GM18502 (cell line): ENCODE data around the gene ART3.
A peak's percentile ranks its signal among the peaks of the same experiment; 100 is the strongest.

ENCODE experiments used
- ATAC-seq: cut with Tn5 transposase; IDR thresholded peaks from one replicate; pipeline ENCODE4 v1.9.1; 2021; ENCODE audit warnings: mild to moderate bottlenecking; ENCODE audit not compliant: unreplicated experiment, poor library complexity

Gene ART3

DNA sequence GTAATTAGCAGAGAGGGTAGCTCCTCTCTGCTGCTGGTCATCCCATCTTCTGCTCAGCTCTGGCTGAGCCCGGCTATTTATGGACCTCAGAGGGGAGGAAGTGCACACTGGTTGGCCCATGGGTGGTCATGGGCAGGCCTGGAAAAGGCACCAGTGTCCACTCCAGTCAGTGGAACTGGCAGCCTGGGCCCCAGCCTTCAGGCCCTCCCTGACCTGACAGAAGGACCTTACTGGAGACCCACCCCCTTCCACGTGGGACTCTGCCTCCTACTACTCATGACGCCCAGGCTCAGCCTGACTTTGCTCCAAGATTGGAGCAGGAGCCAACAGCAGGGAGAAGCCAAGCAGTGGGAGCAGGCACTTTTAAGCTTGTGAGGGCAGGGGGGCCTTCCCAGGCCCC, 8.0 kb upstream of the ART3 start:
- ATAC-seq = no peak

DNA sequence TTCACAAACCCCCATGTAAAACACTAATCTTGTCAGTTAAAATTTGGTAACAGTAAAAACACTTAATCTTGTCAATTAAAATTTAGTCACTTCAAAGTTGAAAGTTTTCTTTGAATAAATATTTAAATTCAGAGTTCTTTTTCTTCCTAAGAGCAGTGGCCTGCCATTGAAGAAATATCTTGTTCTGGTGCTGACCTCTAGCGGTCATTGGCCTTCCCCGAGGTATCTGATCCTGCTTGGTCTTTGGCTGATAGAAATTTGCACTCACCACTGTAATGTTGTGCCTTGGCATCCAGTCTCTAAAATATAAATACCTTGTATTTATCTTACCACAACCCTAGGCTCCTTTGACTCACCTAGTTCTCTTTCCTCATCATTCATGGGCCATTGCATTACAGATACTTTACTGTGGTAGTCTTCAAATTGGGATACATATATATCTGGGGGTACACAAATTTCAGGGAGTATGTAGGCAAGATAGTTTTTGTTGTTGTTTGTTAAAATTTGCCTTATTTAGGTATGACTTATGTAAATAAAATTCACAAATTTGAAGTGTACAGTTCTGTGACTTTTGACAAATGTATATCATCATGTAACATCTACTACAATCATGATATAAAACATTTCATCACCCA, 6.7 kb upstream of the ART3 start:
- peak; percentile 79 for ATAC-seq

DNA sequence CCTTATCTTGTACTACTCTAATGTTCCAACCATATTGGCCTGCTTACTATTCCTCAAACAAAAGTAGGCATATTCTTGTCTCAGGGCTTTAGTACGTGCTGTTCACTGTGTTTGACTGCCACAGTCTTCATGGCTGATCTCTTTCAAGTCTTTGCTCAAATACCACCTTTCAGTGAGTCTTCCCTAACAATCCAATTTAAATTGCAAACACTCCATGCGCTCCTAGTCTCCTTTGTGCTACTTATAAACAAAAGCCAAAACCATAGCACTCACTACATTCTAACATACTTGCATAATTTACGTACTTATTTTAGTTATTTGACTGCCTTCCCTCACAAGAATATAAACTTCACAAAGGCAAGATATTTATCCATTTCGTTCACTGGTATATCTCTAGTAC, 1.7 kb upstream of the ART3 start:
- no peak for ATAC-seq

DNA sequence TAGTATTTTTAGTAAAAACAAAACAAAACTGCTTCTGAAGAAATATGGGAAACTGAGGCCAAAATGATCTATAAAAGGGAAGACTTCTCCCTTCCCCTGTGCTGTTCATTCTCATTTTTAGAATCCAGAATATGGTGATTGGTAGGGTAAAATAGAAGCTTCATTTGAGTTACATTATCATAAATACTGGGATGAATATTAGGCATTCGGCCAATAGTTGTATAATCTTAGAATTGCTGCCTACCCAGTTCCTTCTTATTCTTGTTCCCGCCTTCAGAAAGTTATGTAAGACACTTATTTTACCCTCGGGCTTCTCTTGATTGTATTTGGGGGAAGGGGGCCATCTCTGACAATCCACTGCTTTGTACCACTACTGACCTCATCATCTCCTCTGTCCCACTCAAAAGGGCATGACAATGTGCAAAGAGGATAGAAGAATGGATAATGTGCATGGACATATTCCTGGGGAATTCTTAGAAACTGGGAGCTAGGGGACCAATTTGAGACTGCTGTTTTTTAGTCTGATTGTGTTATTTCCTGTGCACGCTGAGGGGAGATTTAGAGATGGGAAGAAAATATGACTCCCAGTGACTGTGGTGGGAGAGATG, 588 bp downstream of the ART3 start:
- no peak for ATAC-seq

DNA sequence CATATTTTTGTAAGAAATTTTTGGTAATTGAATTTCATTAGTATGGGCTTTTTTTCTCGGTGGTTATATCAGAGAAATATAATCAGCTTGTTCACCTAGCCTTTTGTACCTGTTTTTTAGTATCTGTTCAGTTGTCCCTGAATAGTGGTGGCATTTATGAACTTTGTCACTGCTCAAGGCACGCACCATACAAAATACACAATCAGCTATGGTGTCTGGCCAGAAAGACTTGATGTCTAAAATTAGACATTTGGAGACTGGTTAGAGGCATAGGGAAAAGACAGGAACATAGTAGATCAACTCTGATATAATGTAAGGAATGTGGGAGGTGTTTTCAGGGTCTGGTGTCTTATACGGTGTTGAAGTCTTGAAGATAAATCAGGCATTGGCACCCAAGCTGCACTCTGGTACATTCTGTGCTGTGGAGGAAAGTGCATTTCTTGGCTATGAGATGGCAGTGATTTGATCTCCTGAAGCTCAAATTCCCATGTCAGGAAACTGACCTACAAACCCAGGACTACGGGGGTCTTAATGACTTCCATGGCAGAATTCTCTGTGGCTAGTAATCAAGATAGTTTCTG, 3.6 kb downstream of the ART3 start:
- no peak for ATAC-seq

DNA sequence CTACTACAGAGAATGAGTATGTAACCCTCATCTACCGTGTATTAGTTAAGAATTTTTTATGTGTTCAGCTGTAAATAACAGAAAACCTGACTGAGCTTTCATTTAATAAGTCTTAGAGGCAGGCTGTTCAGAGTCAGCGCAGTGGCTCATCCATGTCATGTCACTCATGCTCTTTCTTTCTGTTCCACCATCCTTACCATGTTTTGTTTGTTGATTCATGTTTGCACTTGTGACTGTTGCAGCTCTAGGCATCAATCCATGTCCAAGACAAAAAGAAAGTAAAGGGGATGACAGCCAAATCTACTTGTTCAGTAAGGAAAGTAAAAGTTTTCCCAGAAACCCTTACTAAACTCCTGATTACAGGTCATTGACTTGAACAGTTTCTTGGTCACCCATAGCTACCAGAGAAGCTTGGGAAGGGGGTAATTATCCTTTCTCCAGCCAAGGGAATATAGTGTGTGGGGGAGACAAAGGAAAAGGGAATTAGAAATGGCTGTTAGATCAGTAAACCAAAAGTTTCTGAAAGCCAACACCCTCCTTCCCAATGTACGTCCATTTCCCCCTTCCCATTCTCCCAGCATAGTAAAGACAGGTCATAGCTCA, 9.0 kb downstream of the ART3 start:
- no peak for ATAC-seq

DNA sequence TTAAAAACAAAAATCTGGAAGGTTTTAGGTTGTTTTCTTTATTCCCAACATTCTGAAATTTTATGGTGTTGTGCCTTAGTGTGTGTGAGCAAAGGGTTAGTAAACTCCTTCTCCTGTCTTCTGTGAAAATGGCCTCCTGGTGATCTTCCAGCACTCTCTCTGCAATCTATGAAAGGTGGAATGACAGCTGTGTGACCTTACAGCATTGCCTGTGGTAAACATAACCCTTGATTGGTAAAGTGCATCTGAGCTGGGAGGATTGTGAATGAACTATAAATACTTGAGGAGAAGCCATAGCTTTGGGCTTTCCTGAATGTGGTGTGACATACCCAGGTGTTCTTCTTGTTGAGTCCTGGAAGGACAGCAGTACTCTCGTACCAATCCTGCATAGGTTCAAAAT, 10.0 kb downstream of the ART3 start:
- ATAC-seq = no peak

DNA sequence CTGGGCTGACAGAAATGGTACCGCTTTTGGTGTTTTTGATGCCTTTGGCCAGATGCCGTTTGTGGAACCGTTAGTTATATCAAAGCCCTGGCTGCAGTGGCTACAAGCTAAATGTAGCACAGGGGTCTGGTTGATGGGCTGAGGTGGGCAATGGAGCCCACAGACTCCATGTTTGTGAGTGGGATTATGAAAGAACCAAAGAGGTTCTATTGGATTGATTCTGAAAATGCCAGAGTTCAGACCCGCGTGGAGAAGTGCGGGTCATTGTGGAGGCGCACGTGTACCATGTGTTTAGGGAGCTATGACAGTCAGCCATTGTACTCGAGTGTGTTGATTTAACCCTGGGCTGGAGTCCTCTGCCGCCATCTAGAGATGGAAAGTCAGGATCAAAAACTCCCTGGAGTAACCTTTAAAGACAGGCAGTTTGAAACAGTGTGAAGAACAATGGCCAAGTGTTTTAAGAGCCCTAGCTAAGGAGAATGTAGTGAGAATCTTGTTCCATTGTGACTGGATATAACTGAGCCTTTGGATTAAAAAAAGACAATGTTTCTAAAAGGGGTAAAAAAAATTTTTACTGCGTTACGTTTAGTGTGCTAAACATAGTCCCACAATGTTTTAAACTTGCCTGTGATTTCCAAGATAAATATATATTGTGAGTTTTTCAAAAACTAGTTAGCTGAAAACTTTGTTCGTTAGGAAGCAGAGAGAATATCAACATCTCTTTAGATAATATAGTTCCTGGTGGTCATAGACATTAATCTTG, 12.7 kb downstream of the ART3 start:
- ATAC-seq = peak; percentile 44

DNA sequence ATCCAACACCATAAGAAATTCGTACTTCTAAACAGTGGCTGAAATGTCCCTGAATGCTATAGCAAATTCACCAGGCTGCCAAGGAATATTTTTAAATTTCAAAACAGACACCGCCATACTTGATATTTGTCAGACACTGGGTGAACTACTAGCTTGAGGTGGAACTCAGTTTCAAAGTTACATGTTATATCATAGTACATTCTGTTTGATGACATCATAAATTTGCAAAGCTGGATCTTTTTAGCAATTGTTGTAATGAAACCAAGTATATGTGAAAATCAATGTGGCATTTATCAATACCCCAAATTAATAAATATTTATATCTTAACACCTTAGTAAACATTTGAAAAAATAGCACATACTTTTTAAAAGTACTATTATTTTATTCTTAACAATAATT, 14.2 kb downstream of the ART3 start:
- ATAC-seq = no peak

DNA sequence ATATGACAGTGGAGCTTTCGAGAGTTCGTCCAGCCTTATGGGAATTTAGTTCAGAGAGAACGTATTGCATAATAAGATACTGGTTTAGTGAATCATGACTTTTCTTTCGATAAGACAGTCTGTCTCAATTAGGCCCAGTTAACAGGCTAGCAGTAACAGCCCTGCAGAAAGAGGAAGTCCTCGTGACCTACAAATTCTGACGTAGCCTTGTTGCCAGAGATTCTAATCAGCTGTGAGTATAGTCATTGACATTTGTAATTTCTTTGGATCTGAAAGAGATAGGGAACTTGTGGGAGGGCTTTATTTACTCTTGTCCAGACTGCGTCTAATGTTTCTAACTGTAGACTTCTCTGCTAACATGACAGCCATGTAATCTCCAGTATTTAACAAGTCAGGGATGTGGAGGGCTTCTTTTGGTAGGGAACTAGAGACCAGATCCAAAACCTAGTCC, 15.8 kb downstream of the ART3 start:
- peak; percentile 81 for ATAC-seq

DNA sequence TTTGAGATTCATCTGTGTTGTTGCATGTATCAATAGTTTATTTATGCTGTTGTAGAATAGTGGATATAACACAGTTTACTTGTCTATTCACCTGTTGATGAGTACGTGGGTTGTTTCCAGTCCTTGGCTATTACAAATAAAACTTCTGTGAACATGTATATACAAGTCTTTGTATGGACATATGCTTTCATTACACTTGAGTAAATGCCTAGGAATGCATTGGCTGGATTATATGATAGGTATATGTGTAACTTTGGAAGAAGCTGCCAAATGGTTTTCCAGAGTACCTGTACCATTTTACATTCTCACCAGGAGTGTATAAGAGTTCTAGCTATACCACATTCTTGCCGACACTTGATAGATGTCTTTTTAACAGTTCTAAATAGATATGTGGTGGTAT, 16.5 kb downstream of the ART3 start:
- ATAC-seq = no peak

DNA sequence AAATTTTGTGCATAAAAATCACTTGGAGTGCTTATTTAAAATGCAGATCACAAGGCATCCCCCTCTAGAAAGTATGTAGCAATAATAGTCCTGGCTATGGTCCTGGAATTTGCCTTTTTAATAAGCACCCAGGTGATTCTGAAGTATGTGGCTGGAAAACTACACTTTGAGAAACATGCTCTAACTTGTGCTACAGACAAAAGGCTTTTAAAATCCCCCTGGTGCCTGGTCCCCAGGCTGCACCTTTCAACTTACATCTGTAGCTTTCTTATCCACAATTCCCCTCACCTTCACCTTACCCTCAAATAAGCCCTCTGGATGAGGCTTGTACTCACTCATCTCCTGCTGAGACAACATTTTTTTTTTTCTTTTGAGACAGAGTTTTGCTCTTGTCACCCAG, 21.1 kb downstream of the ART3 start:
- no peak for ATAC-seq

DNA sequence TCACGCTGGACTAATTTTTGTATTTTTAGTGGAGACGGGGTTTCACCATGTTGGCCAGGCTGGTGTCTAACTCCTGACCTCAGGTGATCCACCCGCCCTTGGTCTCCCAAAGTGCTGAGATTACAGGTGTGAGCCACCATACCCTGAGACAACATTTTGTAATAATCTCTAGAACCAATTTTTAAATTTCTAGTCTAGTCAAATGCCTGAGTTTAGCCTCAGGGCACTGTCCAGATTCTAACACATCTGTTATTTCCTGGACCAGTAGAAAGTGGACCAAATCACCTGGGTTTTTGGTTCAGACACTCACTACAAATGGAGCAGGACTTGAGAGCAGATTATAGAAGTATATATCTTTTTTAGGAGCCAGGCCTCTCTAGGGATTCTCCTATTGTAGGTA, 21.6 kb downstream of the ART3 start:
- ATAC-seq = no peak

DNA sequence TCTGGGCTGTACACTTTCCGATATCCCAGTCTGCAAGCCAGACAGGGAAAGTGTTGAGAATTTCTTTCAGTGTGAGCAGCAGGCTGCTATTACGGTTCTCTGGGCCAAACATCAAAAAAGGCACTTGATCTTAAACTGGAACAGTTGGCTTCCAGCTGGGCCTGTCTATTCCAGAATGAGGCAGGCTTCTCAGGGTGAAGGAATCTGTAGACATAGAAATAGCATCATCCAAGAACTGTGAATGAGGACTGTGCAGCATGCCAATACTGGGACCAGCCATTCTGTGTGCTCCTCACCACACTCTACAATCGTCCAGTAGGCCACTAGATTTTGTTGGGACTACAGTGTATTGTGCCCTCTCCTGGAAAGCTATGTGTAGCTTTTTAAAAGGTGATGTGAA, 31.1 kb downstream of the ART3 start:
- ATAC-seq = no peak

DNA sequence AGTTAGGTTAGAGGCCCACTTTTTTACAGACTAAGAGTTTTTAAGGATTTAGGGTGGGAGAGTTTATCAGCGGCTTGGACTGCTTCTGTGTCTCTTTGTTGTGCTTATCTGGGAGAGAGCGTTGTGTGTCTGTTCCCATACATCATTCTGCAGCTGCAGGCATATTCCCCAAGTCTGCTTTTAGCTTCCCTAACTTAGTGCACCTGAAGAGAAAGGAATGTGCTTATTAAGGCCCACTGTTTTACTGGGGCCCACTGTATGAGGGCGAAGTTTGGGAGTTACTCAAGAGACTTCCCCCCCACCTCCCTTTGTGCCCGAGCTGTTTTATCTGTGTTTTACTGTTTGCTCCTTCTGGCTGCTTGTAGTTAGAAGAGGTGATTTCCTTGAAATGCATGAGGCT, 31.9 kb downstream of the ART3 start:
- ATAC-seq = no peak

DNA sequence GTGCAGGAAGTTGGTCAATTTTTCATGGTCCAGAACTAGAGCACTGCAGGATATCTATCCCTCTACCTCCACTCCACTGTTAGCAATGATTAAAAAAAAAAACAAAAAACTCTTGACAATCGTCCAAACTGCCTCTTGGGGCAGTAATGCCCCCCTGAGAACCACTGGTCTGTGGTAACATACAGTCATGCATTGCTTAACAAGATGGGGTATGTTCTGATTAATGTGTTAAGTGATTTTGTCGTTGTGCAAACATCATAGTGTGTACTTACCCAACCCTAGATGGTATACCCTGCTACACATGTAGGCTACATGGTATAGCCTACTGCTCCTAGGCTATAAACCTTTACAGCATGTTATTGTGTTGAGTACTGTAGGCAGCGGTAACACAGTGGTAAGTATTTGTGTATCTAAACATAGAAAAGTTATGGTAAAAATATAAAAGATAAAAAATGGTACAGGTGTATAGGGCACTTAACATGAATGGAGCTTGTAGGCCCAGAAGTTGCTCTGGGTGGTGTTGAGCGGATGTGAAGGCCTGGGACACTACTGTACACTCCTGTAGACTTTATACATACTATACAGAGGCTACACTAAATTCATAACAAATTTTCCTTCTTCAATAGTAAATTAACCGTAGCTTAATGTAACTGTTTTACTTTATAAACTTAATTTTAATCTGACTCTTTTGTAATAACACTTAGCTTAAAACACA, 34.1 kb downstream of the ART3 start:
- ATAC-seq = no peak

DNA sequence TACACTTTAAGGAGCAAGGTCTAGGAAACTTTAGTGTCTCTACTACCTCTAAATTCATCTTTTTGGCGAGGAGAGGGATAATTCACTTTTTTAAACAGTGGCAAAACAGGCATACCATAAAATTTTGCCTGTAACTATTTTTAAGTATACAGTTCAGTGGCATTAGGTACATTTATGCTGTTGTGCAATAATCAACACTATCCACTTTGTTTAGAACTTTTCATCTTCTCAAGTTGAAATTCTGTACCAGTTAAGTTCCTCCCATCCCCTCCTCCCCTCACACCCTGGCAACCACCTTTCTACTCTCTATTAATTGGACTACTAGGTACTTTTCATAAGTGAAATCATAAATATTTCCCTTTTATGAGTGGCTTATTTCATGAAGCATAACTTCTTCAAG, 42.3 kb downstream of the ART3 start:
- ATAC-seq = no peak

DNA sequence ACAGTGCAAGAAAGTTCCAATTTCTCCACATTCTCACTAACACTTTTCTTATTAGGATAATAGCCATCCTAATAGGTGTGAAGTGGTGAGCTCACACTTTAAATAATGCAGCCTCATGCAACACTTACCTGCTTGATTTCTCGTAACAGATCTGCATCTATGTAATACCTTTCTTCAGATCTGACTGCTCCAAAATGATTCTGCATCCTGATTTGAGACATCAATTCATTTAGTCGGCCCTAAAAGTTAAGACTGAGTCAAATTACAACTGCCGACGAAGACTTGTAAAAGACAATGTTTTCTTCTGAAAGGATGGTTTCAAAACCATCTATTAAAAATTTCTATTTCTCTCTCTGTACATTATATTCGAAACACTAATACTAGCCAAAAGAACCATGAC, 43.0 kb downstream of the ART3 start:
- no peak for ATAC-seq

DNA sequence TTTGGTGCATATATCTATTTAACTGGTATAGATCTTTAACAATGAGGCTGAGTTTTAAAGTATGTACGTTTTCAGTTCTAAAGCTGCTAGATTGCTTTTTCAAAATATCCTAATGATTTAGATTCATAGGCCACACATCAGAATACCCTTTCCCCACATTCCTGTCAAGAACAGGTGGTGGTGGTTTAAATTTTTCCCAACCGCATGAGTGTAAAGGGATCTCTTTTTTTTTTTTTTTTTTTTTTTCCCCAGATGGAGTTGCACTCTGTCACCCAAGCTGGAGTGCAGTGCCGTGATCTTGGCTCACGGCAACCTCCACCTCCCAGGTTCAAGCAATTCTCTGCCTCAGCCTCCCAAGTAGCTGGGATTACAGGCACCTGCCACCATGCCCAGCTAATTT, 45.7 kb downstream of the ART3 start:
- ATAC-seq = no peak

DNA sequence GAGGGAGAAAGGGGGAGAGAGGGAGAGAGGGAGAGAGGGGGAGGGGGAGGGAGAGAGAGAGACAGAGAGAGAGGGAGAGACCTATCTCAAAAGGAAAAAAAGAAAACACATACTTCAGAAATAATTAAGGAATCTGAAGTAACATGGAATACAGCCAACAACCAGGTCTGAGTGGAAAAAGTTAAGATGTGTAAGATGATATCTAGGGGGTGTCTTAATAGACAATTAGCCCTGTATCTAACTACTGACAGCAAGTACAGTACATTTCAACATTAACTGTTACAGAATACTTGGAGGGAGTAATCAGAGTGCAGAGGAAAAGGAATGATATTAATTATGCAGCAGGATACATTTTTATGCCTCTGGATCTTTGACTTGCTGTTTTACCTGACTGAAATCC, 51.3 kb downstream of the ART3 start:
- ATAC-seq = no peak
